ENCODE results near the gene NUS1. TPM values are rescaled to one million over a fixed set of nuclear protein-coding genes. Genes with fewer than 3 reads are reported as not detected.
"Not testable (repeated sequence)": the region's sequence is repeated elsewhere in the genome, so short reads cannot be mapped to it uniquely, and the experiment has no call there.

NUS1 gene
- total and polyA plus RNA-seq, 2 experiments from 2014 or later: 14.8 to 15.3 TPM

GRCh38 chr6:117642976-117643375 lies 32.3 kb upstream of the NUS1 start:
- no peak for TF ChIP-seq EZH2phosphoT487 (IDR thresholded peaks at IDR 0.05; ENCODE audit: insufficient read depth, low read depth)
- no peak for TF ChIP-seq EZH2 (IDR thresholded peaks at IDR 0.05; ENCODE audit: insufficient read depth, poor library complexity, severe bottlenecking)
- Histone ChIP-seq H3K4me3 (no peak overlapping the region), H3K79me2 (ENCODE audit: insufficient read depth) (no peaks in the 10 kb centered on the region), H4K20me1 (ENCODE audit: insufficient read depth) (no peaks in the 10 kb centered on the region), H3K36me3 (ENCODE audit: low read depth) (no peaks in the 10 kb centered on the region), H3K27me3 (replicated peaks; ENCODE audit: insufficient read depth) (no peaks in the 10 kb centered on the region), H3K9me3 (ENCODE audit: low read depth) (no peaks in the 10 kb centered on the region), H2AFZ (no peak overlapping the region), H3K27ac (no peak overlapping the region), H3F3A (ENCODE audit: insufficient read depth) (no peaks in the 10 kb centered on the region), H3K9me2 (ENCODE audit: insufficient read depth) (no peaks in the 10 kb centered on the region), H3K9ac (no peak overlapping the region), H3K4me2 (ENCODE audit: unreplicated experiment) (no peak overlapping the region), H3K4me1 (ENCODE audit: insufficient read depth) (no peaks in the 10 kb centered on the region)
- no peak for DNase-seq
- 74 to 79% methylated on average over 2 of the region's 2 CpGs for WGBS, 2 experiments (ENCODE audit: low coverage in 1 of 2, low lambda C conversion rate in 2 of 2, missing lambda C conversion rate in 2 of 2)
- in situ Hi-C loops (cut with MboI): no loop called here

- in situ Hi-C loops (cut with MboI): not testable (repeated sequence)
- 66 to 69% methylated on average over 3 of the region's 3 CpGs for WGBS, 2 experiments (ENCODE audit: low coverage in 1 of 2, low lambda C conversion rate in 2 of 2, missing lambda C conversion rate in 2 of 2)
Measured at GRCh38 chr6:117651984-117652383, 23.3 kb upstream of the NUS1 start.

GRCh38 chr6:117653949-117654348 lies 21.3 kb upstream of the NUS1 start:
- H3K9ac ChIP-seq: no peak overlapping the region
- H2AFZ ChIP-seq: no peak overlapping the region
- H3K9me2 ChIP-seq (ENCODE audit: insufficient read depth): no peaks in the 10 kb centered on the region
- no peaks in the 10 kb centered on the region for H3K4me1 ChIP-seq (ENCODE audit: insufficient read depth)
- TF ChIP-seq EZH2 (IDR thresholded peaks at IDR 0.05; ENCODE audit: insufficient read depth, poor library complexity, severe bottlenecking) (no peak), EZH2phosphoT487 (IDR thresholded peaks at IDR 0.05; ENCODE audit: insufficient read depth, low read depth) (no peak)
- no peak for DNase-seq
- no peak overlapping the region for H3K4me3 ChIP-seq
- no peak overlapping the region for H3K4me2 ChIP-seq (ENCODE audit: unreplicated experiment)
- no peaks in the 10 kb centered on the region for H3K36me3 ChIP-seq (ENCODE audit: low read depth)
- no peaks in the 10 kb centered on the region for H3K79me2 ChIP-seq (ENCODE audit: insufficient read depth)
- H3K27me3 ChIP-seq (replicated peaks; ENCODE audit: insufficient read depth): no peaks in the 10 kb centered on the region
- no peaks in the 10 kb centered on the region for H4K20me1 ChIP-seq (ENCODE audit: insufficient read depth)
- in situ Hi-C loops (cut with MboI): no loop called here
- H3K27ac ChIP-seq: no peak overlapping the region
- H3K9me3 ChIP-seq (ENCODE audit: low read depth): no peaks in the 10 kb centered on the region
- 78 to 83% methylated on average over 2 of the region's 2 CpGs for WGBS, 2 experiments (ENCODE audit: low coverage in 1 of 2, low lambda C conversion rate in 2 of 2, missing lambda C conversion rate in 2 of 2)
- H3F3A ChIP-seq (ENCODE audit: insufficient read depth): no peaks in the 10 kb centered on the region

More at GRCh38 chr6:117651984-117652383, 23.3 kb upstream of the NUS1 start:
- not testable (repeated sequence) for H2AFZ ChIP-seq; H3K36me3 ChIP-seq (ENCODE audit: low read depth); H3K4me1 ChIP-seq (ENCODE audit: insufficient read depth); H3F3A ChIP-seq (ENCODE audit: insufficient read depth); H3K4me2 ChIP-seq (ENCODE audit: unreplicated experiment); DNase-seq; H3K27ac ChIP-seq; H3K9me2 ChIP-seq (ENCODE audit: insufficient read depth); H3K9ac ChIP-seq; H3K9me3 ChIP-seq (ENCODE audit: low read depth); H4K20me1 ChIP-seq (ENCODE audit: insufficient read depth); H3K4me3 ChIP-seq; H3K27me3 ChIP-seq (replicated peaks; ENCODE audit: insufficient read depth); H3K79me2 ChIP-seq (ENCODE audit: insufficient read depth)

GRCh38 chr6:117655380-117655779 lies 19.9 kb upstream of the NUS1 start:
- H3K9me3 ChIP-seq (ENCODE audit: low read depth): no peaks in the 10 kb centered on the region
- no peak overlapping the region for H2AFZ ChIP-seq
- WGBS, 2 experiments (ENCODE audit: low coverage in 1 of 2, low lambda C conversion rate in 2 of 2, missing lambda C conversion rate in 2 of 2): 58 to 63% methylated on average over 2 of the region's 2 CpGs
- H3K9ac ChIP-seq: no peak overlapping the region
- H3K79me2 ChIP-seq (ENCODE audit: insufficient read depth): no peaks in the 10 kb centered on the region
- TF ChIP-seq EZH2phosphoT487 (IDR thresholded peaks at IDR 0.05; ENCODE audit: insufficient read depth, low read depth): no peak
- no peak for TF ChIP-seq EZH2 (IDR thresholded peaks at IDR 0.05; ENCODE audit: insufficient read depth, poor library complexity, severe bottlenecking)
- no peaks in the 10 kb centered on the region for H3K27me3 ChIP-seq (replicated peaks; ENCODE audit: insufficient read depth)
- no peaks in the 10 kb centered on the region for H3K9me2 ChIP-seq (ENCODE audit: insufficient read depth)
- H3F3A ChIP-seq (ENCODE audit: insufficient read depth): no peaks in the 10 kb centered on the region
- no peaks in the 10 kb centered on the region for H3K36me3 ChIP-seq (ENCODE audit: low read depth)
- H3K4me3 ChIP-seq: no peak overlapping the region
- no peak for DNase-seq
- H3K4me2 ChIP-seq (ENCODE audit: unreplicated experiment): no peak overlapping the region
- H3K27ac ChIP-seq: no peak overlapping the region
- no peaks in the 10 kb centered on the region for H3K4me1 ChIP-seq (ENCODE audit: insufficient read depth)
- no peaks in the 10 kb centered on the region for H4K20me1 ChIP-seq (ENCODE audit: insufficient read depth)
- in situ Hi-C loops (cut with MboI): no loop called here

- no peak overlapping the region for H2AFZ ChIP-seq
- no peaks in the 10 kb centered on the region for H3K79me2 ChIP-seq (ENCODE audit: insufficient read depth)
- in situ Hi-C loops (cut with MboI): no loop called here
- no peaks in the 10 kb centered on the region for H3K4me1 ChIP-seq (ENCODE audit: insufficient read depth)
- WGBS, 2 experiments (ENCODE audit: low coverage in 1 of 2, low lambda C conversion rate in 2 of 2, missing lambda C conversion rate in 2 of 2): 9 to 28% methylated on average over 1 of the region's 1 CpG
- no peak overlapping the region for H3K27ac ChIP-seq
- H4K20me1 ChIP-seq (ENCODE audit: insufficient read depth): no peaks in the 10 kb centered on the region
- H3K4me3 ChIP-seq: no peak overlapping the region
- no peaks in the 10 kb centered on the region for H3K9me3 ChIP-seq (ENCODE audit: low read depth)
- no peaks in the 10 kb centered on the region for H3K9me2 ChIP-seq (ENCODE audit: insufficient read depth)
- no peak for TF ChIP-seq EZH2phosphoT487 (IDR thresholded peaks at IDR 0.05; ENCODE audit: insufficient read depth, low read depth)
- no peak for TF ChIP-seq EZH2 (IDR thresholded peaks at IDR 0.05; ENCODE audit: insufficient read depth, poor library complexity, severe bottlenecking)
- no peak overlapping the region for H3K4me2 ChIP-seq (ENCODE audit: unreplicated experiment)
- H3K36me3 ChIP-seq (ENCODE audit: low read depth): no peaks in the 10 kb centered on the region
- peak; percentile 24 for DNase-seq
- no peak overlapping the region for H3K9ac ChIP-seq
- H3K27me3 ChIP-seq (replicated peaks; ENCODE audit: insufficient read depth): no peaks in the 10 kb centered on the region
- H3F3A ChIP-seq (ENCODE audit: insufficient read depth): no peaks in the 10 kb centered on the region
Measured at GRCh38 chr6:117666881-117667280, 8.4 kb upstream of the NUS1 start.
